ENCODE data around the gene PDE3A.

DNA sequence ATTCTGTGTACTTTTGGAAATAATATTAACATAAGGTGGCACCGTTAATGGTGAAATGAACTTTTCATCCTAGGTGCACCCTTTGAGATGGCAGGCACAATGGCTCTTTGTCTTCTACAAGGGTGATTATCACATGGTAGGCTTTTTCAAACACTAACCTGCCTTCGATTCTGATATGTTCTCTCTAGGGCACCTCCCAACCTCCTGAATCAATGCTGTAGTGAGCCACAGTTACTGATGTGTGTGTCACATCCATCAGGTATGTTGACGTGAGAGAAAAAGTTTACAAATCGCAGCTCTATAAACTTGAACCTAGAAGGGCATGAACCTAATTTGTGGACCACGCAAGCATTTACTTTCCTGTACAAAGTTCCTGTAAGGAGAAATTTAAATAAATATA lies 25.4 kb downstream of the PDE3A start:
- TF ChIP-seq, protein P1, sequence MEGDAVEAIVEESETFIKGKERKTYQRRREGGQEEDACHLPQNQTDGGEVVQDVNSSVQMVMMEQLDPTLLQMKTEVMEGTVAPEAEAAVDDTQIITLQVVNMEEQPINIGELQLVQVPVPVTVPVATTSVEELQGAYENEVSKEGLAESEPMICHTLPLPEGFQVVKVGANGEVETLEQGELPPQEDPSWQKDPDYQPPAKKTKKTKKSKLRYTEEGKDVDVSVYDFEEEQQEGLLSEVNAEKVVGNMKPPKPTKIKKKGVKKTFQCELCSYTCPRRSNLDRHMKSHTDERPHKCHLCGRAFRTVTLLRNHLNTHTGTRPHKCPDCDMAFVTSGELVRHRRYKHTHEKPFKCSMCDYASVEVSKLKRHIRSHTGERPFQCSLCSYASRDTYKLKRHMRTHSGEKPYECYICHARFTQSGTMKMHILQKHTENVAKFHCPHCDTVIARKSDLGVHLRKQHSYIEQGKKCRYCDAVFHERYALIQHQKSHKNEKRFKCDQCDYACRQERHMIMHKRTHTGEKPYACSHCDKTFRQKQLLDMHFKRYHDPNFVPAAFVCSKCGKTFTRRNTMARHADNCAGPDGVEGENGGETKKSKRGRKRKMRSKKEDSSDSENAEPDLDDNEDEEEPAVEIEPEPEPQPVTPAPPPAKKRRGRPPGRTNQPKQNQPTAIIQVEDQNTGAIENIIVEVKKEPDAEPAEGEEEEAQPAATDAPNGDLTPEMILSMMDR (conservative IDR thresholded peaks at IDR 0.05; ENCODE audit: low read depth, low read length), result no peak
- TF ChIP-seq EZH2 (IDR thresholded peaks at IDR 0.05; ENCODE audit: low read length, unreplicated experiment) (no peak), EZH2phosphoT487 (IDR thresholded peaks at IDR 0.05; ENCODE audit: borderline replicate concordance, low read length) (no peak)

All from PC-3 (cell line).